Thoracic aorta (tissue), 2 donors: Measurements from ENCODE around the gene ATP5ME. TPM values are rescaled to one million over a fixed set of nuclear protein-coding genes. Genes with fewer than 3 reads are reported as not detected.

Experiments used
- ATAC-seq: fragments of 150-250 bp; one replicate; pipeline ENCODE4 v1.8.0; 2017; ENCODE audit warnings: low read depth; ENCODE audit not compliant: insufficient number of reproducible peaks, low FRiP score
- DNase-seq: peaks from one replicate; pipeline ENCODE4 v3.0.0-alpha.2; 2020; ENCODE audit warnings: low spot score
- H3K27ac ChIP-seq, 2 donors: fragments of 200-600 bp; sonication (generic); 1 replicate in 1 of 2; 2 replicates in 1 of 2; pipeline ENCODE4 v1.5.1; 2016; ENCODE audit warnings: mild to moderate bottlenecking in 2 of 2, moderate library complexity in 2 of 2
- H3K27me3 ChIP-seq: fragments of 200-600 bp; sonication (generic); replicated peaks from 2 replicates; pipeline ENCODE4 v1.6.0; 2016; ENCODE audit warnings: mild to moderate bottlenecking; ENCODE audit not compliant: insufficient read depth
- H3K36me3 ChIP-seq: fragments of 200-600 bp; sonication (generic); one replicate; pipeline ENCODE4 v1.5.1; 2016
- H3K4me1 ChIP-seq, 2 donors: fragments of 200-600 bp; sonication (generic); 1 replicate in 1 of 2; 2 replicates in 1 of 2; pipeline versions ENCODE4 v1.5.1 to v1.6.0; 2016; ENCODE audit warnings: low read depth in 2 of 2, mild to moderate bottlenecking in 1 of 2; ENCODE audit not compliant: control insufficient read depth in 1 of 2
- H3K4me3 ChIP-seq: fragments of 200-600 bp; sonication (generic); 2 replicates; pipeline ENCODE4 v1.5.1; 2016; ENCODE audit warnings: mild to moderate bottlenecking
- H3K9me3 ChIP-seq: fragments of 200-600 bp; sonication (generic); 2 replicates; pipeline ENCODE4 v1.5.1; 2016
- total RNA-seq, 2 donors: library from RNA; depleted of rRNA; stranded (reverse); fragments of >200 nt; gene quantifications; one replicate each; pipeline versions ENCODE4 v1.1.0 to v1.2.3, GENCODE V29; 2016
- TF ChIP-seq, protein P1 (sequence below): fragments of 200-600 bp; sonication (generic); IDR thresholded peaks from one replicate; pipeline ENCODE4 v1.5.1; 2019; ENCODE audit warnings: antibody characterized with exemption

Gene ATP5ME
- total RNA-seq, 2 donors from 2014 or later: 21.0 to 51.6 TPM

DNA sequence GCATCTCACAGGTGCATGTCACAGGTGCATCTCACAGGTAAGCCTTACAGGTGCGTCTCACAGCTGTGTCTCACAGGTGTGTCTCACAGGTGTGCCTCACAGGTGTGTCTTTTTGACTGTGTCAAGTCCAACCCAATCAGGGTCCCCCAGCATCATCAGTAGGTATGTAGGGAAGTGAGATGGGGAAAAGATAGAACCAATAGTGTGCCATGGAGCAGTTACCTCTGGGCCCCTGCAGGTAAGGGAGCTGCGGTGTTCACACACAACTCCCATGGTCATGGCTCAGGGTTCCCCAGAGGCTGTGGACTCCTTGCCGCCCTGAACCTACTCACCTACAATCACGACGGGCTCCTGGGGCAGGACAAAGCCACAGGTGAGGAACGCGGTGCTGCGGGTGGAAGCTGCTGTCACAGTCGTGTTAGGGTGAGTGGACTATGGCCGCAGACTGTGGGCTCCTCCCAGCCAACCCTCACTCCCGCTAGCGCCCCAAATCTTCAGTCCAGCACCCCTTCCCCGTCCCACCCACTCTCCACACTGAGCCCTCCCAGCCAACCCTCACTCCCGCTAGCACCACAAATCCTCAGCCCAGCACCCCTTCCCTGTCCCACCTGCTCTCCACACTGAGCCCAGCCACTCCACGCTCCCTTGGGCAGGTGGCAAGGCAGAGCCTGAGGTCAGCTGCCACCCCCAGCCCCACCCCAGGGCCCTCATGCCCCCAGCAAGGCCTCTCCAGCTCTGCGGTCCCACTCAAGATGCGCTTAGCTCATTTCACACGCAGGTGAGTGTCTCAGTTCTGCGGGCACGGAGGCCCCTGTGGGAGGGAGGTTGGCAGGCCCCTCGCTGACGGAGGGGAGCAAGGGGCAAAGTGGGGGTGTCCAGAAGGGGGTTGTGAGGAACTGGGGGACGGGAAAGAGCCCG lies 50.8 kb downstream of the ATP5ME start:
- Histone ChIP-seq H3K36me3 (no peaks in the 10 kb centered on the region), H3K9me3 (no peaks in the 10 kb centered on the region), H3K4me1 (no peaks in the 10 kb centered on the region), H3K27me3 (no peaks in the 10 kb centered on the region), H3K4me3 (no peak overlapping the region), H3K27ac (no peak overlapping the region)
- no peak for ATAC-seq
- TF ChIP-seq, protein P1, sequence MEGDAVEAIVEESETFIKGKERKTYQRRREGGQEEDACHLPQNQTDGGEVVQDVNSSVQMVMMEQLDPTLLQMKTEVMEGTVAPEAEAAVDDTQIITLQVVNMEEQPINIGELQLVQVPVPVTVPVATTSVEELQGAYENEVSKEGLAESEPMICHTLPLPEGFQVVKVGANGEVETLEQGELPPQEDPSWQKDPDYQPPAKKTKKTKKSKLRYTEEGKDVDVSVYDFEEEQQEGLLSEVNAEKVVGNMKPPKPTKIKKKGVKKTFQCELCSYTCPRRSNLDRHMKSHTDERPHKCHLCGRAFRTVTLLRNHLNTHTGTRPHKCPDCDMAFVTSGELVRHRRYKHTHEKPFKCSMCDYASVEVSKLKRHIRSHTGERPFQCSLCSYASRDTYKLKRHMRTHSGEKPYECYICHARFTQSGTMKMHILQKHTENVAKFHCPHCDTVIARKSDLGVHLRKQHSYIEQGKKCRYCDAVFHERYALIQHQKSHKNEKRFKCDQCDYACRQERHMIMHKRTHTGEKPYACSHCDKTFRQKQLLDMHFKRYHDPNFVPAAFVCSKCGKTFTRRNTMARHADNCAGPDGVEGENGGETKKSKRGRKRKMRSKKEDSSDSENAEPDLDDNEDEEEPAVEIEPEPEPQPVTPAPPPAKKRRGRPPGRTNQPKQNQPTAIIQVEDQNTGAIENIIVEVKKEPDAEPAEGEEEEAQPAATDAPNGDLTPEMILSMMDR: no peak
- no peak for DNase-seq

Other genes with a start within 250 kb of the ATP5ME start
- 10 to 100 TPM; 12.2 to 45.5 TPM for gene ZNF721, start 175.1 kb downstream of the ATP5ME start, total RNA-seq
- 10 to 100 TPM; 46.6 to 74.3 TPM for gene PIGG, start 175.1 kb downstream of the ATP5ME start, total RNA-seq
- gene TMEM271, start 98.0 kb downstream of the ATP5ME start, total RNA-seq: not detected
- 1 to 10 TPM; 1.8 to 3.6 TPM for gene PDE6B, start 48.7 kb downstream of the ATP5ME start, total RNA-seq
- 1 to 10 TPM; 3.8 to 4.9 TPM for gene MYL5, start 266 bp upstream of the ATP5ME start, total RNA-seq
- gene SLC49A3, start 14.9 kb upstream of the ATP5ME start, total RNA-seq: 10 to 100 TPM in 1 of 2 donors, 1 to 10 TPM in 1; 9.1 to 26.0 TPM
- 10 to 100 TPM; 50.4 to 83.2 TPM for gene PCGF3, start 31.6 kb upstream of the ATP5ME start, total RNA-seq
- gene CPLX1, start 151.9 kb upstream of the ATP5ME start, total RNA-seq: 1 to 10 TPM in 1 of 2 donors, under 1 TPM in 1; 0.85 to 1.2 TPM